IPS-NIHi7 (cell line): ENCODE data around the gene BORA.
"Not testable (repeated sequence)": the region's sequence is repeated elsewhere in the genome, so short reads cannot be mapped to it uniquely, and the experiment has no call there.

Source experiments
- DNase-seq: peaks from one replicate; pipeline ENCODE4 v3.0.0; 2012; ENCODE audit warnings: mixed read lengths; ENCODE audit errors: extremely low spot score

The BORA gene

GRCh38 chr13:72763411-72763810 is 35.7 kb downstream of the BORA start:
- DNase-seq = no peak

- DNase-seq = no peak
Observed at GRCh38 chr13:72774019-72774418, 46.3 kb downstream of the BORA start.

GRCh38 chr13:72781451-72782439 is 54.0 kb downstream of the BORA start, which contains the start of the genes DIS3 and PIBF1:
Gene DIS3, minus strand, starts transcription at chr13:72781900. Its CDS starts 68 bp downstream, at chr13:72781832.
Gene PIBF1, plus strand, starts transcription at chr13:72782133. Its CDS starts 1,337 bp downstream, at chr13:72783470.
- peak; percentile 98 for DNase-seq

- no peak for DNase-seq
Observed at GRCh38 chr13:72782717-72783116, 55.0 kb downstream of the BORA start.

- DNase-seq = not testable (repeated sequence)
Observed at GRCh38 chr13:72784679-72785078, 57.0 kb downstream of the BORA start.

GRCh38 chr13:72788831-72789230 is 61.1 kb downstream of the BORA start:
- no peak for DNase-seq

GRCh38 chr13:72792640-72793039 is 64.9 kb downstream of the BORA start:
- no peak for DNase-seq

GRCh38 chr13:72798817-72799216 is 71.1 kb downstream of the BORA start:
- no peak for DNase-seq

- no peak for DNase-seq
Observed at GRCh38 chr13:72804301-72804700, 76.6 kb downstream of the BORA start.
